Astrocyte (in vitro differentiated cells and primary cell): ENCODE results near the gene SRGAP2. TPM values are rescaled to one million over a fixed set of nuclear protein-coding genes. Genes with fewer than 3 reads are reported as not detected.
"Not testable (repeated sequence)": the region's sequence is repeated elsewhere in the genome, so short reads cannot be mapped to it uniquely, and the experiment has no call there.

Experiments
- DNase-seq: peaks from one replicate; pipeline ENCODE4 v3.0.0-alpha.2; 2010; ENCODE audit warnings: low read depth
- FAIRE-seq: peaks from 2 replicates; lab custom pipeline; 2011; peaks lifted over from hg19 to GRCh38; lab: Jason Lieb, UNC
- H2AFZ ChIP-seq: 2 replicates; pipeline ENCODE4 v1.6.0; 2012; ENCODE audit warnings: low read depth, low read length, inconsistent platforms
- H3K27ac ChIP-seq: 2 replicates; pipeline ENCODE4 v1.5.1; 2011; ENCODE audit warnings: low read depth, low read length, inconsistent platforms
- H3K27me3 ChIP-seq: 2 replicates; pipeline ENCODE4 v1.6.0; 2011; ENCODE audit warnings: low read length, inconsistent platforms; ENCODE audit not compliant: insufficient read depth
- H3K36me3 ChIP-seq: 2 replicates; pipeline ENCODE4 v1.5.1; 2011; ENCODE audit warnings: low read length, inconsistent platforms; ENCODE audit not compliant: insufficient read depth
- H3K4me1 ChIP-seq: 2 replicates; pipeline ENCODE4 v1.5.1; 2011; ENCODE audit warnings: low read length, inconsistent platforms; ENCODE audit not compliant: insufficient read depth
- H3K4me2 ChIP-seq: 2 replicates; pipeline ENCODE4 v1.6.0; 2012; ENCODE audit warnings: low read length, inconsistent platforms
- H3K4me3 ChIP-seq: 2 replicates; pipeline ENCODE4 v1.5.1; 2011; ENCODE audit warnings: low read depth, mild to moderate bottlenecking, low read length, inconsistent platforms; ENCODE audit not compliant: insufficient read depth
- H3K79me2 ChIP-seq: 2 replicates; pipeline ENCODE4 v1.6.0; 2012; ENCODE audit warnings: mild to moderate bottlenecking, low read length, inconsistent platforms; ENCODE audit not compliant: insufficient read depth
- H3K9ac ChIP-seq: 2 replicates; pipeline ENCODE4 v1.6.0; 2012; ENCODE audit warnings: mild to moderate bottlenecking, low read length, inconsistent platforms
- H3K9me3 ChIP-seq: 2 replicates; pipeline ENCODE4 v1.5.1; 2012; ENCODE audit warnings: low read depth, mild to moderate bottlenecking, low read length, inconsistent platforms; ENCODE audit not compliant: insufficient read depth
- H4K20me1 ChIP-seq: 2 replicates; pipeline ENCODE4 v1.6.0; 2012; ENCODE audit warnings: low read length, inconsistent platforms; ENCODE audit not compliant: insufficient read depth
- H3K27ac Mint-ChIP-seq: one replicate; pipeline ENCODE4 v1.8.0; 2021; ENCODE audit warnings: mild to moderate bottlenecking, mixed read lengths; ENCODE audit not compliant: unreplicated experiment
- H3K27me3 Mint-ChIP-seq: one replicate; pipeline ENCODE4 v1.8.0; 2021; ENCODE audit warnings: low read depth, mixed read lengths; ENCODE audit not compliant: unreplicated experiment
- H3K36me3 Mint-ChIP-seq: one replicate; pipeline ENCODE4 v1.8.0; 2021; ENCODE audit warnings: low read depth, mixed read lengths; ENCODE audit not compliant: unreplicated experiment
- H3K4me1 Mint-ChIP-seq: one replicate; pipeline ENCODE4 v1.8.0; 2021; ENCODE audit warnings: low read depth, mixed read lengths; ENCODE audit not compliant: unreplicated experiment
- H3K4me3 Mint-ChIP-seq: one replicate; pipeline ENCODE4 v1.8.0; 2021; ENCODE audit warnings: mild to moderate bottlenecking, moderate library complexity, mixed read lengths; ENCODE audit not compliant: unreplicated experiment
- H3K9me3 Mint-ChIP-seq: one replicate; pipeline ENCODE4 v1.8.0; 2021; ENCODE audit warnings: mild to moderate bottlenecking, mixed read lengths; ENCODE audit not compliant: unreplicated experiment
- total RNA-seq: library from RNA; stranded (reverse); gene quantifications from 2 replicates; pipeline ENCODE4 v1.2.1, GENCODE V29; 2021

Gene SRGAP2
- total RNA-seq, 1 donor from 2014 or later: 116 TPM

GRCh38 chr1:206183788-206184187 is 19.6 kb upstream of the SRGAP2 start:
- H3K9me3 Mint-ChIP-seq, H3K4me1 Mint-ChIP-seq, H3K27me3 Mint-ChIP-seq, H3K9me3 ChIP-seq, H3K27ac ChIP-seq, H3K79me2 ChIP-seq, H3K9ac ChIP-seq, H4K20me1 ChIP-seq, FAIRE-seq, H3K4me3 ChIP-seq, H3K4me2 ChIP-seq, H3K4me1 ChIP-seq, DNase-seq, H2AFZ ChIP-seq, H3K27me3 ChIP-seq, H3K4me3 Mint-ChIP-seq, H3K27ac Mint-ChIP-seq, H3K36me3 Mint-ChIP-seq, H3K36me3 ChIP-seq: not testable (repeated sequence)

DNA sequence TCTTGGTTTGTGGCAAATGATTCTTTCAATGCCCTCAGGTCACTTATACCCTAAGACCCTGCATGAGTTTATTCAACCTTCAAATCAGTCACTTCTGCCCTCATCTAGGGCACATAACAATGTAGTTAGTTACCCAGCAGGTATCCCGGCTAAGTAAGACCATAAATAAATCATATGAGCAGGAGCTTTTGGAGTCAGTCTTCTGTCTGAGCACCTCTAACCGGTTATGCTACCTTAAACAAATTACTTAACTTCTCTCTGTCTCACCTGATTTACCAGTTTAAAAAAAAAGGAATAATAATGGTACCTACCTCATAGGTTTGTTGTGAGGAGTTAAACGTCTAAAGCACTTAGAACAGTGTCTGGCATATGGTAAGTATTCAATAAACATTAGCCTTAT is 17.6 kb upstream of the SRGAP2 start:
- not testable (repeated sequence) for H3K36me3 Mint-ChIP-seq, H2AFZ ChIP-seq, H3K79me2 ChIP-seq, H3K4me1 Mint-ChIP-seq, H3K4me3 Mint-ChIP-seq, H3K4me1 ChIP-seq, H3K4me3 ChIP-seq, H3K27me3 ChIP-seq, H3K27ac ChIP-seq, H3K27ac Mint-ChIP-seq, FAIRE-seq, H3K9me3 ChIP-seq, H3K27me3 Mint-ChIP-seq, H3K4me2 ChIP-seq, H3K36me3 ChIP-seq, H4K20me1 ChIP-seq, DNase-seq, H3K9me3 Mint-ChIP-seq, H3K9ac ChIP-seq

DNA sequence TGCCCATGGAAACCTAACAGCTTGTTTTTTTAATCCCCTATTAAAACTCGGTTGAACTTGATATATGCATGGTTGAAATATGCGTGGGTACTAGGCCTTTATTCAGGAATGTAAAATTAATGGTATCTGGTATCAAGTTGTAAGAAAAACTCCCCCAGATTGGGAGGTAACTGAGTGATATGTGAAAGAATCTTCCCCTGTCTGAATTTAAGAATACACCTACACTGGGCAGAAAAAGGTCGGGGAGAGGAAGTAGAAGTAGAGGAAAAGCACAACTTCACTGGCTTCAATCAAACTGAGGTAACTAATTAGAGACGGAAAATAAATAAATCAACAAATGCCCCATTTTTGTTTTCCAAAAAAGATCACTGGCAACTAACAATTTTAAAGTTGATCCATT is 16.5 kb upstream of the SRGAP2 start:
- not testable (repeated sequence) for H2AFZ ChIP-seq, H3K27ac Mint-ChIP-seq, H3K79me2 ChIP-seq, H3K9ac ChIP-seq, FAIRE-seq, H3K4me2 ChIP-seq, H3K9me3 Mint-ChIP-seq, H3K27me3 Mint-ChIP-seq, H3K27me3 ChIP-seq, H3K4me3 ChIP-seq, H3K36me3 Mint-ChIP-seq, H3K4me3 Mint-ChIP-seq, H3K4me1 Mint-ChIP-seq, DNase-seq, H4K20me1 ChIP-seq, H3K4me1 ChIP-seq, H3K27ac ChIP-seq, H3K36me3 ChIP-seq, H3K9me3 ChIP-seq

- H3K4me1 ChIP-seq, FAIRE-seq: not testable (repeated sequence)
These were observed 8.2 kb upstream of the SRGAP2 start for GRCh38 chr1:206195182-206195581.

GRCh38 chr1:206196748-206197424 is 6.5 kb upstream of the SRGAP2 start:
- H3K27ac ChIP-seq, H3K27me3 Mint-ChIP-seq, H3K27me3 ChIP-seq, H3K4me2 ChIP-seq, H3K4me3 ChIP-seq, H3K9me3 ChIP-seq, H2AFZ ChIP-seq, H3K4me3 Mint-ChIP-seq, H3K4me1 ChIP-seq, H3K36me3 Mint-ChIP-seq, H4K20me1 ChIP-seq, H3K9ac ChIP-seq, H3K79me2 ChIP-seq, H3K9me3 Mint-ChIP-seq, H3K4me1 Mint-ChIP-seq, DNase-seq, H3K27ac Mint-ChIP-seq, FAIRE-seq, H3K36me3 ChIP-seq: not testable (repeated sequence)

More at GRCh38 chr1:206195182-206195581, 8.2 kb upstream of the SRGAP2 start:
- H3K27me3 ChIP-seq, H2AFZ ChIP-seq, H3K36me3 ChIP-seq, H3K4me3 Mint-ChIP-seq, H3K27ac ChIP-seq, H3K4me2 ChIP-seq, H3K27ac Mint-ChIP-seq, H3K36me3 Mint-ChIP-seq, DNase-seq, H3K9ac ChIP-seq, H3K4me3 ChIP-seq, H3K4me1 Mint-ChIP-seq, H4K20me1 ChIP-seq, H3K27me3 Mint-ChIP-seq, H3K79me2 ChIP-seq, H3K9me3 Mint-ChIP-seq, H3K9me3 ChIP-seq: not testable (repeated sequence)

DNA sequence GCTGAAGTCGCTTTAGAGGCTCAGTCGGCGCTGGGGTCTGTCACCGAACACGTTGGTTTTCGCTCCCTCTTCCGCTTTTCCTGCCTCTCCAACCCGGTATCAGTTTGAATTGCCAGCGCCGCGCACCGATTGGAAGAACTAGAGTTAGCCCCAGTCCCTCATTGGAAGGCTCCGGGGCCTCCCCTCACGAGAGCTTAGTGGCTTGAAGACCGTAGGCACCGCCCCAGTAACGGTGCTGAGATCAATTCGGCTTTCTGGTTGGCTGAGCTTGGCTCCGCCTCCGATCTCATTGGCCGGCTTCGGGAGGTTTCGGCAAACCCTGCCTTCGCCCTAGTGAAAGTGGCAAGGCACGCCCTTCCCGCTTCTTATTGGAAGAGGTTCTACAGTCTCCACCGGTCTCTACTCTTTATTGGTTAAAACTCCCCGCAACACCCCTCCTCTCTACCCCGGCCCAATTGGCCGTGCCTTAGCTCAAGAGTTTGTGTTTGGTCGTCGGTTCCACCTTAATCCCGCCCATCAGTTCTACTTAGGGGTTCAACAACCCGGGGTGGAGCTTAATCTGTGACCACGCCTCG is 465 bp upstream of the SRGAP2 start, which contains the start of gene FAM72A:
TSS of gene FAM72A (minus strand) at position 51 of the 575 bp plus-strand sequence. CDS start 814 bp downstream, outside the sequence.
- peak within 1 kb of the TSS; percentile 79 for H3K4me3 Mint-ChIP-seq
- H4K20me1 ChIP-seq, H3K4me1 ChIP-seq, H3K9me3 ChIP-seq, H3K27me3 ChIP-seq, H2AFZ ChIP-seq, H3K27ac Mint-ChIP-seq, H3K4me1 Mint-ChIP-seq, H3K36me3 Mint-ChIP-seq, H3K9me3 Mint-ChIP-seq, H3K36me3 ChIP-seq, H3K27me3 Mint-ChIP-seq, H3K79me2 ChIP-seq, FAIRE-seq: not testable (repeated sequence)
- Histone ChIP-seq H3K27ac (peak within 1 kb of the TSS; percentile 58), H3K4me3 (peak within 1 kb of the TSS; percentile 46), H3K4me2 (peak within 1 kb of the TSS; percentile 52), H3K9ac (peak within 1 kb of the TSS; percentile 65)
- DNase-seq: peak; percentile 100
